Measurements from ENCODE around the gene TGFB2. TPM values are rescaled to one million over a fixed set of nuclear protein-coding genes. Genes with fewer than 3 reads are reported as not detected.

TGFB2 gene
- total and polyA plus RNA-seq, 2 experiments from 2014 or later = 0.31 to 1.4 TPM

- no peak for TF ChIP-seq ETS1 (IDR thresholded peaks at IDR 0.05)
Observed at GRCh38 chr1:218485241-218485928, 140.2 kb downstream of the TGFB2 start (continued).

GRCh38 chr1:218488531-218488930 is 143.4 kb downstream of the TGFB2 start:
- ATAC-seq = no peak
- H3K4me3 Mint-ChIP-seq = no peak overlapping the region
- H3K9me3 Mint-ChIP-seq = no peaks in the 10 kb centered on the region; the same call in 2 of the 3 replicates
- peaks cover 14% of the 10 kb centered on the region; the same call in 2 of the 3 replicates for H3K4me1 Mint-ChIP-seq
- Histone ChIP-seq H3K4me2 (no peak overlapping the region), H3K9me2 (ENCODE audit: insufficient read depth) (peaks cover 9% of the 10 kb centered on the region; the same call in 1 of the 2 replicates), H3K4me3 (no peak overlapping the region), H3K4me1 (ENCODE audit: insufficient read depth) (peaks cover 6% of the 10 kb centered on the region; the same call in 1 of the 2 replicates), H3K36me3 (ENCODE audit: insufficient read depth) (no peaks in the 10 kb centered on the region), H3K27me3 (ENCODE audit: insufficient read depth) (no peaks in the 10 kb centered on the region), H2AFZ (no peak overlapping the region), H4K20me1 (replicated peaks; ENCODE audit: insufficient read depth) (no peaks in the 10 kb centered on the region), H3F3A (replicated peaks; ENCODE audit: low read depth) (no peaks in the 10 kb centered on the region), H3K79me2 (replicated peaks; ENCODE audit: insufficient read depth) (no peaks in the 10 kb centered on the region), H3K27ac (ENCODE audit: low read depth) (no peak overlapping the region)
- H3K36me3 Mint-ChIP-seq (ENCODE audit: low read depth) = no peaks in the 10 kb centered on the region
- no peak overlapping the region for H3K27ac Mint-ChIP-seq
- no peak for DNase-seq (ENCODE audit: low spot score)
- TF ChIP-seq NANOG (IDR thresholded peaks at IDR 0.05; ENCODE audit: borderline replicate concordance) = no peak
- no peak for TF ChIP-seq ZNF114 (CRISPR knock-in tag; IDR thresholded peaks at IDR 0.05)
- no peak for TF ChIP-seq ETS1 (IDR thresholded peaks at IDR 0.05)
- TF ChIP-seq CREB1 (CRISPR knock-in tag; IDR thresholded peaks at IDR 0.05; ENCODE audit: low read depth) = no peak
- H3K27me3 Mint-ChIP-seq (ENCODE audit: insufficient read depth, low read depth, poor library complexity) = peaks cover 1% of the 10 kb centered on the region

GRCh38 chr1:218488986-218489385 is 143.8 kb downstream of the TGFB2 start:
- Histone ChIP-seq H3K4me2 (no peak overlapping the region), H3K4me3 (no peak overlapping the region), H2AFZ (no peak overlapping the region), H3K36me3 (ENCODE audit: insufficient read depth) (no peaks in the 10 kb centered on the region), H3K79me2 (replicated peaks; ENCODE audit: insufficient read depth) (no peaks in the 10 kb centered on the region), H3F3A (replicated peaks; ENCODE audit: low read depth) (no peaks in the 10 kb centered on the region), H3K27me3 (ENCODE audit: insufficient read depth) (no peaks in the 10 kb centered on the region), H3K9me2 (ENCODE audit: insufficient read depth) (peaks cover 9% of the 10 kb centered on the region; the same call in 1 of the 2 replicates), H4K20me1 (replicated peaks; ENCODE audit: insufficient read depth) (no peaks in the 10 kb centered on the region), H3K4me1 (ENCODE audit: insufficient read depth) (peaks cover 6% of the 10 kb centered on the region; the same call in 1 of the 2 replicates), H3K27ac (ENCODE audit: low read depth) (no peak overlapping the region)
- no peak for DNase-seq (ENCODE audit: low spot score)
- Mint-ChIP-seq H3K4me1 (peaks cover 18% of the 10 kb centered on the region; the same call in 2 of the 3 replicates), H3K36me3 (ENCODE audit: low read depth) (no peaks in the 10 kb centered on the region), H3K4me3 (no peak overlapping the region), H3K27ac (no peak overlapping the region), H3K27me3 (ENCODE audit: insufficient read depth, low read depth, poor library complexity) (peaks cover 1% of the 10 kb centered on the region), H3K9me3 (no peaks in the 10 kb centered on the region; the same call in 2 of the 3 replicates)
- no peak for ATAC-seq
- no peak for TF ChIP-seq ZNF114 (CRISPR knock-in tag; IDR thresholded peaks at IDR 0.05)

All from GM23338 (cell line).